ENCODE measurements around the gene FKBP14. TPM values are rescaled to one million over a fixed set of nuclear protein-coding genes. Genes with fewer than 3 reads are reported as not detected.

Gene FKBP14
- total and polyA plus RNA-seq, 2 experiments from 2014 or later: 11.8 to 12.9 TPM

- Histone ChIP-seq H3K27me3 (ENCODE audit: insufficient read depth) (no peaks in the 10 kb centered on the region), H3K36me3 (ENCODE audit: insufficient read depth) (peaks cover 15% of the 10 kb centered on the region), H3K4me3 (no peak overlapping the region), H3K4me1 (ENCODE audit: insufficient read depth) (no peaks in the 10 kb centered on the region), H4K20me1 (replicated peaks; ENCODE audit: insufficient read depth) (peaks cover 7% of the 10 kb centered on the region; the same call in 1 of the 2 replicates), H2AFZ (no peak overlapping the region), H3F3A (replicated peaks; ENCODE audit: low read depth) (no peaks in the 10 kb centered on the region), H3K4me2 (no peak overlapping the region), H3K27ac (ENCODE audit: low read depth) (no peak overlapping the region), H3K9me2 (ENCODE audit: insufficient read depth) (no peaks in the 10 kb centered on the region), H3K79me2 (replicated peaks; ENCODE audit: insufficient read depth) (peaks cover 21% of the 10 kb centered on the region)
- Mint-ChIP-seq H3K36me3 (ENCODE audit: low read depth) (peaks cover 12% of the 10 kb centered on the region), H3K27ac (no peak overlapping the region), H3K4me3 (no peak overlapping the region), H3K27me3 (ENCODE audit: insufficient read depth, low read depth, poor library complexity) (peaks cover 4% of the 10 kb centered on the region), H3K4me1 (peaks cover 4% of the 10 kb centered on the region; the same call in 2 of the 3 replicates), H3K9me3 (peaks cover 7% of the 10 kb centered on the region; the same call in 2 of the 3 replicates)
- TF ChIP-seq STAT1 (IDR thresholded peaks at IDR 0.05; ENCODE audit: unreplicated experiment) (no peak), EZH2phosphoT487 (IDR thresholded peaks at IDR 0.05; ENCODE audit: unreplicated experiment) (no peak), POLR2AphosphoS5 (IDR thresholded peaks at IDR 0.05; ENCODE audit: low read depth) (no peak), ZNF331 (CRISPR knock-in tag; IDR thresholded peaks at IDR 0.05; ENCODE audit: low read depth) (no peak), ZNF114 (CRISPR knock-in tag; IDR thresholded peaks at IDR 0.05) (no peak), CTCF (conservative IDR thresholded peaks at IDR 0.05; ENCODE audit: low read depth in 2 of 2) (no peak), JUNB (IDR thresholded peaks at IDR 0.05; ENCODE audit: unreplicated experiment) (no peak), ZNF462 (CRISPR knock-in tag; IDR thresholded peaks at IDR 0.05) (no peak), CREB1 (CRISPR knock-in tag; IDR thresholded peaks at IDR 0.05; ENCODE audit: low read depth) (no peak), EZH2 (IDR thresholded peaks at IDR 0.05; ENCODE audit: low read depth, unreplicated experiment) (no peak), NANOG (IDR thresholded peaks at IDR 0.05; ENCODE audit: borderline replicate concordance) (no peak)
- TF ChIP-seq, protein P1, sequence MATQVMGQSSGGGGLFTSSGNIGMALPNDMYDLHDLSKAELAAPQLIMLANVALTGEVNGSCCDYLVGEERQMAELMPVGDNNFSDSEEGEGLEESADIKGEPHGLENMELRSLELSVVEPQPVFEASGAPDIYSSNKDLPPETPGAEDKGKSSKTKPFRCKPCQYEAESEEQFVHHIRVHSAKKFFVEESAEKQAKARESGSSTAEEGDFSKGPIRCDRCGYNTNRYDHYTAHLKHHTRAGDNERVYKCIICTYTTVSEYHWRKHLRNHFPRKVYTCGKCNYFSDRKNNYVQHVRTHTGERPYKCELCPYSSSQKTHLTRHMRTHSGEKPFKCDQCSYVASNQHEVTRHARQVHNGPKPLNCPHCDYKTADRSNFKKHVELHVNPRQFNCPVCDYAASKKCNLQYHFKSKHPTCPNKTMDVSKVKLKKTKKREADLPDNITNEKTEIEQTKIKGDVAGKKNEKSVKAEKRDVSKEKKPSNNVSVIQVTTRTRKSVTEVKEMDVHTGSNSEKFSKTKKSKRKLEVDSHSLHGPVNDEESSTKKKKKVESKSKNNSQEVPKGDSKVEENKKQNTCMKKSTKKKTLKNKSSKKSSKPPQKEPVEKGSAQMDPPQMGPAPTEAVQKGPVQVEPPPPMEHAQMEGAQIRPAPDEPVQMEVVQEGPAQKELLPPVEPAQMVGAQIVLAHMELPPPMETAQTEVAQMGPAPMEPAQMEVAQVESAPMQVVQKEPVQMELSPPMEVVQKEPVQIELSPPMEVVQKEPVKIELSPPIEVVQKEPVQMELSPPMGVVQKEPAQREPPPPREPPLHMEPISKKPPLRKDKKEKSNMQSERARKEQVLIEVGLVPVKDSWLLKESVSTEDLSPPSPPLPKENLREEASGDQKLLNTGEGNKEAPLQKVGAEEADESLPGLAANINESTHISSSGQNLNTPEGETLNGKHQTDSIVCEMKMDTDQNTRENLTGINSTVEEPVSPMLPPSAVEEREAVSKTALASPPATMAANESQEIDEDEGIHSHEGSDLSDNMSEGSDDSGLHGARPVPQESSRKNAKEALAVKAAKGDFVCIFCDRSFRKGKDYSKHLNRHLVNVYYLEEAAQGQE (IDR thresholded peaks at IDR 0.05; ENCODE audit: unreplicated experiment): no peak
- TF ChIP-seq, protein P2, sequence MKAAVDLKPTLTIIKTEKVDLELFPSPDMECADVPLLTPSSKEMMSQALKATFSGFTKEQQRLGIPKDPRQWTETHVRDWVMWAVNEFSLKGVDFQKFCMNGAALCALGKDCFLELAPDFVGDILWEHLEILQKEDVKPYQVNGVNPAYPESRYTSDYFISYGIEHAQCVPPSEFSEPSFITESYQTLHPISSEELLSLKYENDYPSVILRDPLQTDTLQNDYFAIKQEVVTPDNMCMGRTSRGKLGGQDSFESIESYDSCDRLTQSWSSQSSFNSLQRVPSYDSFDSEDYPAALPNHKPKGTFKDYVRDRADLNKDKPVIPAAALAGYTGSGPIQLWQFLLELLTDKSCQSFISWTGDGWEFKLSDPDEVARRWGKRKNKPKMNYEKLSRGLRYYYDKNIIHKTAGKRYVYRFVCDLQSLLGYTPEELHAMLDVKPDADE (IDR thresholded peaks at IDR 0.05): no peak
- no peak for DNase-seq (ENCODE audit: low spot score)
- ATAC-seq: no peak
These were observed 61.5 kb downstream of the FKBP14 start for GRCh38 chr7:29965030-29965429.
